Stomach (tissue), 9 donors: ENCODE results near the gene MGAT4A. TPM values are rescaled to one million over a fixed set of nuclear protein-coding genes. Genes with fewer than 3 reads are reported as not detected.

ENCODE experiments used
- DNase-seq, 2 donors: peaks; one replicate each; pipeline versions ENCODE4 v3.0.0 to v3.0.0-alpha.2; 2013 to 2019
- H3K27ac ChIP-seq, 5 donors: fragments of 200-600 bp in 4 of 5; sonication (generic) in 4 of 5; one replicate each; pipeline ENCODE4 v1.5.1; 2013 to 2019; ENCODE audit warnings: mild to moderate bottlenecking in 1 of 5, moderate library complexity in 1 of 5
- H3K27me3 ChIP-seq, 3 donors: fragments of 200-600 bp; sonication (generic); one replicate each; pipeline ENCODE4 v1.5.1; 2017 to 2019; ENCODE audit warnings: mixed run types in 1 of 3
- H3K36me3 ChIP-seq, 4 donors: fragments of 200-600 bp; sonication (generic); 1 replicate in 3 of 4; 2 replicates in 1 of 4; pipeline ENCODE4 v1.5.1; 2016 to 2019
- H3K4me1 ChIP-seq, 4 donors: fragments of 200-600 bp; sonication (generic); one replicate each; pipeline ENCODE4 v1.5.1; 2016 to 2019
- H3K4me3 ChIP-seq, 4 donors: fragments of 200-600 bp; sonication (generic) in 3 of 4; one replicate each; pipeline ENCODE4 v1.5.1; 2016 to 2019; ENCODE audit warnings: mild to moderate bottlenecking in 1 of 4
- H3K9me3 ChIP-seq, 4 donors: fragments of 200-600 bp; sonication (generic); one replicate each; pipeline ENCODE4 v1.5.1; 2016 to 2019
- CTCF ChIP-seq, 7 experiments: fragments of 450-650 bp in 4 of 7; fragments of 200-600 bp in 3 of 7; sonication (generic) in 3 of 7; IDR thresholded peaks; one replicate each; pipeline ENCODE4 v1.5.1; 2016 to 2019; ENCODE audit warnings: antibody characterized with exemption in 7 of 7, control low read depth in 2 of 7, mild to moderate bottlenecking in 1 of 7
- EP300 ChIP-seq: sonication (generic); formaldehyde crosslinking; IDR thresholded peaks from one replicate; pipeline ENCODE4 v1.6.1; 2017; ENCODE audit warnings: antibody characterized with exemption
- POLR2A ChIP-seq, 4 donors: fragments of 450-650 bp; IDR thresholded peaks; one replicate each; pipeline ENCODE4 v1.6.1; 2016; ENCODE audit warnings: antibody characterized with exemption in 4 of 4, control low read depth in 2 of 4, mild to moderate bottlenecking in 1 of 4, moderate library complexity in 1 of 4
- POLR2AphosphoS5 ChIP-seq, 3 donors: sonication (generic); formaldehyde crosslinking; IDR thresholded peaks; one replicate each; pipeline ENCODE4 v1.6.1; 2016; ENCODE audit warnings: antibody characterized with exemption in 3 of 3
- WGBS, 5 donors: extraction: QIAGEN DNeasy Blood & Tissue Kit in 3 of 5; methylation state at CpG; one replicate each; pipeline versions ENCODE4 v1.1.5 to v1.1.7; 2013 to 2018; 5-methylcytosine and 5-hydroxymethylcytosine counted together
- intact Hi-C: fragments of 100-400 bp; cut with DNase I; formaldehyde crosslinking; loops from one replicate; pipeline ENCODE4 v1.15.1; 2023; ENCODE audit warnings: low total_unique reads
- polyA plus RNA-seq, 3 donors: library from polyadenylated mRNA; stranded (reverse); fragments of 200-250 nt; gene quantifications; one replicate each; pipeline ENCODE4 v1.2.3, GENCODE V29; 2013
- total RNA-seq, 5 donors: library from RNA; depleted of rRNA; stranded (reverse); fragments of >200 nt; gene quantifications; one replicate each; pipeline versions ENCODE4 v1.1.0 to v1.2.3, GENCODE V29; 2014 to 2016
- donor health status: healthy with polysubstance abuse.
- donor health status: Bipolar disorder and iron deficiency.
- donor health status: healthy.

The MGAT4A gene
- total and polyA plus RNA-seq, 8 donors, result 4.8 to 81.1 (median 11.8) TPM

GRCh38 chr2:98647636-98648035 is 83.3 kb downstream of the MGAT4A start:
- Histone ChIP-seq H3K27ac (no peak overlapping the region), H3K4me3 (no peak overlapping the region), H3K4me1 (peaks cover 0 to 9% (median 2%) of the 10 kb centered on the region in 4 donors), H3K27me3 (no peaks in the 10 kb centered on the region), H3K36me3 (peaks cover 8 to 44% (median 38%) of the 10 kb centered on the region in 4 donors), H3K9me3 (no peaks in the 10 kb centered on the region)
- WGBS, 5 donors, result 77 to 90% (median 84%) methylated on average over 5 of the region's 5 CpGs
- TF ChIP-seq EP300 (no peak), POLR2A (IDR thresholded peaks at IDR 0.05) (no peak), CTCF (IDR thresholded peaks at IDR 0.05) (no peak), POLR2AphosphoS5 (IDR thresholded peaks at IDR 0.05) (no peak)
- intact Hi-C loops, result loop anchor here (5.0 kb wide), 1 partner anchor 190 kb away; no protein-coding TSS in a partner anchor
- no peak for DNase-seq

- Histone ChIP-seq H3K27ac (no peak overlapping the region), H3K36me3 (peaks cover 8 to 68% (median 65%) of the 10 kb centered on the region in 4 donors), H3K27me3 (no peaks in the 10 kb centered on the region), H3K9me3 (no peaks in the 10 kb centered on the region), H3K4me3 (no peak overlapping the region), H3K4me1 (no peaks in the 10 kb centered on the region)
- TF ChIP-seq POLR2A (IDR thresholded peaks at IDR 0.05), result no peak
- TF ChIP-seq POLR2AphosphoS5 (IDR thresholded peaks at IDR 0.05), result no peak
- TF ChIP-seq CTCF (IDR thresholded peaks at IDR 0.05), result no peak
- TF ChIP-seq EP300, result no peak
- DNase-seq, result no peak
- 61 to 80% (median 67%) methylated on average over 5 of the region's 5 CpGs for WGBS, 5 donors
- intact Hi-C loops, result no loop called here
Observed at GRCh38 chr2:98643496-98644100, 87.3 kb downstream of the MGAT4A start.

- Histone ChIP-seq H3K4me1 (no peaks in the 10 kb centered on the region), H3K36me3 (peaks cover 10 to 90% (median 88%) of the 10 kb centered on the region in 4 donors), H3K9me3 (no peaks in the 10 kb centered on the region), H3K4me3 (no peak overlapping the region), H3K27me3 (no peaks in the 10 kb centered on the region), H3K27ac (no peak overlapping the region)
- 74 to 81% (median 78%) methylated on average over 10 of the region's 10 CpGs for WGBS, 5 donors
- intact Hi-C loops, result no loop called here
- peak in 1 of 2 donors; percentile 14 for DNase-seq
- no peak for TF ChIP-seq CTCF (IDR thresholded peaks at IDR 0.05)
- TF ChIP-seq POLR2A (IDR thresholded peaks at IDR 0.05), result no peak
- TF ChIP-seq POLR2AphosphoS5 (IDR thresholded peaks at IDR 0.05), result no peak
- no peak for TF ChIP-seq EP300
Observed at GRCh38 chr2:98637401-98638147, 93.4 kb downstream of the MGAT4A start.

- peak in 1 of 2 donors; percentile 30 for DNase-seq
- Histone ChIP-seq H3K36me3 (peaks cover 25 to 97% (median 93%) of the 10 kb centered on the region in 4 donors), H3K4me3 (no peak overlapping the region), H3K9me3 (no peaks in the 10 kb centered on the region), H3K4me1 (no peaks in the 10 kb centered on the region), H3K27me3 (no peaks in the 10 kb centered on the region), H3K27ac (no peak overlapping the region)
- no peak for TF ChIP-seq EP300
- peak in 1 of 7 experiments; percentile 8 for TF ChIP-seq CTCF (IDR thresholded peaks at IDR 0.05)
- TF ChIP-seq POLR2A (IDR thresholded peaks at IDR 0.05), result no peak
- no peak for TF ChIP-seq POLR2AphosphoS5 (IDR thresholded peaks at IDR 0.05)
- intact Hi-C loops, result no loop called here
- WGBS, 5 donors, result 75 to 82% (median 79%) methylated on average over 9 of the region's 9 CpGs
Observed at GRCh38 chr2:98634406-98635092, 96.4 kb downstream of the MGAT4A start.
